ENCODE measurements around the gene LZTS2. TPM values are rescaled to one million over a fixed set of nuclear protein-coding genes. Genes with fewer than 3 reads are reported as not detected.

LZTS2 gene
- total RNA-seq, 1 experiment from 2014 or later, result 93.0 TPM

GRCh38 chr10:100972115-100972903, 27.3 kb upstream of the LZTS2 start:
- H3K4me3 ChIP-seq (replicated peaks in 1 of 2; ENCODE audit: low read depth in 1 of 2, low read length in 2 of 2), result no peak overlapping the region
- H4K20me1 ChIP-seq (ENCODE audit: insufficient read depth), result no peaks in the 10 kb centered on the region
- POLR2A ChIA-PET, result no interaction called here
- RAD21 ChIA-PET (ENCODE audit: low non-redundant PET in 1 of 2, low total read pairs in 2 of 2, uncharacterized antibody in 2 of 2, unreplicated experiment in 2 of 2), result no interaction called here
- intact Hi-C loops (cut with micrococcal nuclease), result no loop called here
- peaks cover 10 to 39% of the 10 kb centered on the region in 2 experiments; a peak in 3 of 4 replicates for H3K4me1 ChIP-seq (ENCODE audit: control insufficient read depth in 1 of 2, insufficient read depth in 2 of 2, low read length in 2 of 2)
- H3K9me3 ChIP-seq (ENCODE audit: control insufficient read depth in 1 of 2, insufficient read depth in 1 of 2, low read depth in 1 of 2, low read length in 2 of 2), result no peaks in the 10 kb centered on the region
- TF ChIP-seq JUND (IDR thresholded peaks at IDR 0.05), result no peak
- no peak for TF ChIP-seq RAD21 (IDR thresholded peaks at IDR 0.05; ENCODE audit: low read depth)
- TF ChIP-seq, protein P1, sequence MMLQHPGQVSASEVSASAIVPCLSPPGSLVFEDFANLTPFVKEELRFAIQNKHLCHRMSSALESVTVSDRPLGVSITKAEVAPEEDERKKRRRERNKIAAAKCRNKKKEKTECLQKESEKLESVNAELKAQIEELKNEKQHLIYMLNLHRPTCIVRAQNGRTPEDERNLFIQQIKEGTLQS (IDR thresholded peaks at IDR 0.05), result no peak
- no peak for TF ChIP-seq SP1 (IDR thresholded peaks at IDR 0.05; ENCODE audit: low read depth)
- TF ChIP-seq CEBPB (IDR thresholded peaks at IDR 0.05; ENCODE audit: low read depth), result no peak
- no peak for TF ChIP-seq ELF1 (IDR thresholded peaks at IDR 0.05; ENCODE audit: borderline replicate concordance, low read depth)
- no peak for TF ChIP-seq POLR2AphosphoS5 (IDR thresholded peaks at IDR 0.05; ENCODE audit: low read depth, low read length)
- no peak for TF ChIP-seq EGR1 (IDR thresholded peaks at IDR 0.05; ENCODE audit: low read depth)
- no peak for TF ChIP-seq YY1 (IDR thresholded peaks at IDR 0.05; ENCODE audit: extremely low read depth, insufficient replicate concordance, low read depth, low read length)
- TF ChIP-seq CTCF (IDR thresholded peaks at IDR 0.05 in 2 of 3, conservative IDR thresholded peaks at IDR 0.05 in 1 of 3; ENCODE audit: borderline replicate concordance in 1 of 3, insufficient read depth in 1 of 3, low read depth in 2 of 3, low read length in 2 of 3), result no peak
- TF ChIP-seq POLR2A (IDR thresholded peaks at IDR 0.05; ENCODE audit: borderline replicate concordance, extremely low read depth, insufficient read depth, insufficient read length), result no peak
- no peak for TF ChIP-seq EZH2phosphoT487 (IDR thresholded peaks at IDR 0.05; ENCODE audit: borderline replicate concordance)
- no peak for TF ChIP-seq EZH2 (IDR thresholded peaks at IDR 0.05)
- no peaks in the 10 kb centered on the region for H3K79me2 ChIP-seq (ENCODE audit: insufficient read depth, low read length)
- no peak overlapping the region for H3K27ac ChIP-seq (ENCODE audit: low read depth, low read length)
- no peak overlapping the region for H3K4me2 ChIP-seq (ENCODE audit: low read length)
- H2AFZ ChIP-seq (ENCODE audit: low read depth, low read length, poor library complexity, severe bottlenecking), result no peak overlapping the region
- CTCF ChIA-PET, result no interaction called here
- DNase-seq (ENCODE audit: low read depth, low spot score) (no peak), ATAC-seq (no peak)
- no peaks in the 10 kb centered on the region for H3K27me3 ChIP-seq (ENCODE audit: insufficient read depth, low read length)
- no peaks in the 10 kb centered on the region for H3K9me2 ChIP-seq (ENCODE audit: insufficient read depth)
- H3K36me3 ChIP-seq (ENCODE audit: control insufficient read depth in 1 of 2, insufficient read depth in 2 of 2, low read length in 2 of 2), result no peaks in the 10 kb centered on the region
- no peak overlapping the region for H3K9ac ChIP-seq (ENCODE audit: low read length)
- BruUV-seq (replicated peaks), result no TSS peak
